Measurements from ENCODE around the gene PARVG.
A peak's percentile ranks its signal among the peaks of the same experiment; 100 is the strongest.

Gene PARVG

GRCh38 chr22:44207173-44207980 is 26.7 kb downstream of the PARVG start:
- H3K4me3 ChIP-seq (ENCODE audit: low read length) = no peak overlapping the region
- DNase-seq (ENCODE audit: low read depth) = no peak
- H3K4me1 ChIP-seq (ENCODE audit: control insufficient read depth, insufficient read depth, low read length) = peaks cover 29% of the 10 kb centered on the region
- H3K9ac ChIP-seq (ENCODE audit: low read length) = no peak overlapping the region
- peaks cover 5% of the 10 kb centered on the region for H3K27me3 ChIP-seq (replicated peaks; ENCODE audit: control insufficient read depth, insufficient read depth, low read length)
- H3K9me3 ChIP-seq (ENCODE audit: control insufficient read depth, low read length) = peaks cover 14% of the 10 kb centered on the region
- no peaks in the 10 kb centered on the region for H3K36me3 ChIP-seq (ENCODE audit: control insufficient read depth, insufficient read depth, low read length, severe bottlenecking)

- H3K36me3 ChIP-seq (ENCODE audit: control insufficient read depth, insufficient read depth, low read length, severe bottlenecking) = no peaks in the 10 kb centered on the region
- peaks cover 5% of the 10 kb centered on the region for H3K27me3 ChIP-seq (replicated peaks; ENCODE audit: control insufficient read depth, insufficient read depth, low read length)
- no peak for DNase-seq (ENCODE audit: low read depth)
- peaks cover 29% of the 10 kb centered on the region for H3K4me1 ChIP-seq (ENCODE audit: control insufficient read depth, insufficient read depth, low read length)
- H3K9ac ChIP-seq (ENCODE audit: low read length) = no peak overlapping the region
- H3K9me3 ChIP-seq (ENCODE audit: control insufficient read depth, low read length) = peaks cover 14% of the 10 kb centered on the region
- H3K4me3 ChIP-seq (ENCODE audit: low read length) = no peak overlapping the region
Observed at GRCh38 chr22:44207981-44208317, 27.2 kb downstream of the PARVG start.

GRCh38 chr22:44209343-44209742 is 28.6 kb downstream of the PARVG start:
- H3K9me3 ChIP-seq (ENCODE audit: control insufficient read depth, low read length) = peaks cover 14% of the 10 kb centered on the region
- peaks cover 28% of the 10 kb centered on the region for H3K4me1 ChIP-seq (ENCODE audit: control insufficient read depth, insufficient read depth, low read length)
- H3K27me3 ChIP-seq (replicated peaks; ENCODE audit: control insufficient read depth, insufficient read depth, low read length) = peaks cover 5% of the 10 kb centered on the region
- H3K4me3 ChIP-seq (ENCODE audit: low read length) = no peak overlapping the region
- no peak for DNase-seq (ENCODE audit: low read depth)
- no peaks in the 10 kb centered on the region for H3K36me3 ChIP-seq (ENCODE audit: control insufficient read depth, insufficient read depth, low read length, severe bottlenecking)
- no peak overlapping the region for H3K9ac ChIP-seq (ENCODE audit: low read length)

GRCh38 chr22:44210722-44211121 is 30.0 kb downstream of the PARVG start:
- H3K27me3 ChIP-seq (replicated peaks; ENCODE audit: control insufficient read depth, insufficient read depth, low read length) = peaks cover 5% of the 10 kb centered on the region
- H3K4me1 ChIP-seq (ENCODE audit: control insufficient read depth, insufficient read depth, low read length) = peaks cover 28% of the 10 kb centered on the region
- peaks cover 24% of the 10 kb centered on the region for H3K9me3 ChIP-seq (ENCODE audit: control insufficient read depth, low read length)
- peak; percentile 44 for DNase-seq (ENCODE audit: low read depth)
- H3K4me3 ChIP-seq (ENCODE audit: low read length) = peak overlapping the region; percentile 69
- peak overlapping the region; percentile 82 for H3K9ac ChIP-seq (ENCODE audit: low read length)
- no peaks in the 10 kb centered on the region for H3K36me3 ChIP-seq (ENCODE audit: control insufficient read depth, insufficient read depth, low read length, severe bottlenecking)

- H3K9ac ChIP-seq (ENCODE audit: low read length) = peak overlapping the region; percentile 82
- peaks cover 28% of the 10 kb centered on the region for H3K4me1 ChIP-seq (ENCODE audit: control insufficient read depth, insufficient read depth, low read length)
- peaks cover 5% of the 10 kb centered on the region for H3K27me3 ChIP-seq (replicated peaks; ENCODE audit: control insufficient read depth, insufficient read depth, low read length)
- H3K4me3 ChIP-seq (ENCODE audit: low read length) = peak overlapping the region; percentile 69
- peak; percentile 44 for DNase-seq (ENCODE audit: low read depth)
- H3K9me3 ChIP-seq (ENCODE audit: control insufficient read depth, low read length) = peaks cover 24% of the 10 kb centered on the region
- H3K36me3 ChIP-seq (ENCODE audit: control insufficient read depth, insufficient read depth, low read length, severe bottlenecking) = no peaks in the 10 kb centered on the region
Observed at GRCh38 chr22:44211256-44211945, 30.7 kb downstream of the PARVG start.

GRCh38 chr22:44211946-44212930 is 31.5 kb downstream of the PARVG start:
- Histone ChIP-seq H3K4me1 (ENCODE audit: control insufficient read depth, insufficient read depth, low read length) (peaks cover 28% of the 10 kb centered on the region), H3K27me3 (replicated peaks; ENCODE audit: control insufficient read depth, insufficient read depth, low read length) (no peaks in the 10 kb centered on the region), H3K9ac (ENCODE audit: low read length) (peak overlapping the region; percentile 81), H3K36me3 (ENCODE audit: control insufficient read depth, insufficient read depth, low read length, severe bottlenecking) (no peaks in the 10 kb centered on the region), H3K4me3 (ENCODE audit: low read length) (peak overlapping the region; percentile 69), H3K9me3 (ENCODE audit: control insufficient read depth, low read length) (peaks cover 24% of the 10 kb centered on the region)
- peak; percentile 64 for DNase-seq (ENCODE audit: low read depth)

- Histone ChIP-seq H3K4me3 (ENCODE audit: low read length) (no peak overlapping the region), H3K9ac (ENCODE audit: low read length) (no peak overlapping the region), H3K27me3 (replicated peaks; ENCODE audit: control insufficient read depth, insufficient read depth, low read length) (peaks cover 3% of the 10 kb centered on the region), H3K4me1 (ENCODE audit: control insufficient read depth, insufficient read depth, low read length) (peaks cover 28% of the 10 kb centered on the region), H3K36me3 (ENCODE audit: control insufficient read depth, insufficient read depth, low read length, severe bottlenecking) (no peaks in the 10 kb centered on the region), H3K9me3 (ENCODE audit: control insufficient read depth, low read length) (peaks cover 24% of the 10 kb centered on the region)
- no peak for DNase-seq (ENCODE audit: low read depth)
Observed at GRCh38 chr22:44212936-44213335, 32.2 kb downstream of the PARVG start.

- Histone ChIP-seq H3K36me3 (ENCODE audit: control insufficient read depth, insufficient read depth, low read length, severe bottlenecking) (no peaks in the 10 kb centered on the region), H3K9ac (ENCODE audit: low read length) (no peak overlapping the region), H3K4me1 (ENCODE audit: control insufficient read depth, insufficient read depth, low read length) (peaks cover 28% of the 10 kb centered on the region), H3K4me3 (ENCODE audit: low read length) (no peak overlapping the region), H3K27me3 (replicated peaks; ENCODE audit: control insufficient read depth, insufficient read depth, low read length) (peaks cover 9% of the 10 kb centered on the region), H3K9me3 (ENCODE audit: control insufficient read depth, low read length) (peaks cover 24% of the 10 kb centered on the region)
- no peak for DNase-seq (ENCODE audit: low read depth)
Observed at GRCh38 chr22:44213489-44214043, 32.8 kb downstream of the PARVG start.

GRCh38 chr22:44214187-44214586 is 33.5 kb downstream of the PARVG start:
- H3K4me1 ChIP-seq (ENCODE audit: control insufficient read depth, insufficient read depth, low read length) = peaks cover 28% of the 10 kb centered on the region
- H3K27me3 ChIP-seq (replicated peaks; ENCODE audit: control insufficient read depth, insufficient read depth, low read length) = peaks cover 10% of the 10 kb centered on the region
- peaks cover 19% of the 10 kb centered on the region for H3K9me3 ChIP-seq (ENCODE audit: control insufficient read depth, low read length)
- H3K9ac ChIP-seq (ENCODE audit: low read length) = no peak overlapping the region
- H3K36me3 ChIP-seq (ENCODE audit: control insufficient read depth, insufficient read depth, low read length, severe bottlenecking) = no peaks in the 10 kb centered on the region
- no peak overlapping the region for H3K4me3 ChIP-seq (ENCODE audit: low read length)
- DNase-seq (ENCODE audit: low read depth) = no peak

GRCh38 chr22:44214764-44215163 is 34.0 kb downstream of the PARVG start:
- Histone ChIP-seq H3K36me3 (ENCODE audit: control insufficient read depth, insufficient read depth, low read length, severe bottlenecking) (no peaks in the 10 kb centered on the region), H3K4me1 (ENCODE audit: control insufficient read depth, insufficient read depth, low read length) (peaks cover 28% of the 10 kb centered on the region), H3K4me3 (ENCODE audit: low read length) (no peak overlapping the region), H3K9ac (ENCODE audit: low read length) (no peak overlapping the region), H3K27me3 (replicated peaks; ENCODE audit: control insufficient read depth, insufficient read depth, low read length) (peaks cover 15% of the 10 kb centered on the region), H3K9me3 (ENCODE audit: control insufficient read depth, low read length) (peaks cover 13% of the 10 kb centered on the region)
- no peak for DNase-seq (ENCODE audit: low read depth)

Measured in adipocyte (in vitro differentiated cells).